Transverse colon (tissue), 4 donors: ENCODE results near the gene UROC1.

Experiments
- EP300 ChIP-seq: sonication (generic); formaldehyde crosslinking; IDR thresholded peaks from one replicate; pipeline ENCODE4 v1.6.1; 2017; ENCODE audit warnings: antibody characterized with exemption, low read depth
- POLR2A ChIP-seq: fragments of 450-650 bp; IDR thresholded peaks from one replicate; pipeline ENCODE4 v1.6.1; 2016; ENCODE audit warnings: antibody characterized with exemption, mild to moderate bottlenecking, moderate library complexity
- POLR2AphosphoS5 ChIP-seq, 3 donors: sonication (generic); formaldehyde crosslinking; IDR thresholded peaks; one replicate each; pipeline ENCODE4 v1.6.1; 2016; ENCODE audit warnings: antibody characterized with exemption in 3 of 3
- TF ChIP-seq, protein P1 (sequence below), 5 experiments: fragments of 200-600 bp in 3 of 5; fragments of 450-650 bp in 2 of 5; sonication (generic) in 3 of 5; IDR thresholded peaks; 1 replicate in 2 of 5; 2 replicates in 3 of 5; pipeline ENCODE4 v1.5.1; 2016 to 2017; ENCODE audit warnings: antibody characterized with exemption in 5 of 5, inconsistent platforms in 3 of 5, mild to moderate bottlenecking in 2 of 5, moderate library complexity in 1 of 5

DNA sequence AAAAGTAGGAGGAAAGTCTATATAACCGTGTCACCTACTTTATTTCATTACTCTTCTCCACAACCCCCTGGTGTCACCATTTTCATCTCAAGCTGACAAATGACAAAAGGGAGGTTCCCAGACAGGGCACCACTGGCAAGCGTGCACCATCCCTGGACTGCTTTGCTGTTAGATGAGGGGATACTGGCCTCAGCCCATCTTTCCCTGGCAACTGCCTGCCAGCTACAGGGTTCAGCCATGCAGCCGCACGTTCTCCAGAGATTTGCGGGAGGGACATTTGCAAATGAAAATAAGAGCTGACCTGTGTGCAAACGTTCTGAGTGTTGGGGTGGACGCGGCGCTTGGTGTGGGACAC lies 660 bp downstream of the UROC1 start:
- TF ChIP-seq, protein P1, sequence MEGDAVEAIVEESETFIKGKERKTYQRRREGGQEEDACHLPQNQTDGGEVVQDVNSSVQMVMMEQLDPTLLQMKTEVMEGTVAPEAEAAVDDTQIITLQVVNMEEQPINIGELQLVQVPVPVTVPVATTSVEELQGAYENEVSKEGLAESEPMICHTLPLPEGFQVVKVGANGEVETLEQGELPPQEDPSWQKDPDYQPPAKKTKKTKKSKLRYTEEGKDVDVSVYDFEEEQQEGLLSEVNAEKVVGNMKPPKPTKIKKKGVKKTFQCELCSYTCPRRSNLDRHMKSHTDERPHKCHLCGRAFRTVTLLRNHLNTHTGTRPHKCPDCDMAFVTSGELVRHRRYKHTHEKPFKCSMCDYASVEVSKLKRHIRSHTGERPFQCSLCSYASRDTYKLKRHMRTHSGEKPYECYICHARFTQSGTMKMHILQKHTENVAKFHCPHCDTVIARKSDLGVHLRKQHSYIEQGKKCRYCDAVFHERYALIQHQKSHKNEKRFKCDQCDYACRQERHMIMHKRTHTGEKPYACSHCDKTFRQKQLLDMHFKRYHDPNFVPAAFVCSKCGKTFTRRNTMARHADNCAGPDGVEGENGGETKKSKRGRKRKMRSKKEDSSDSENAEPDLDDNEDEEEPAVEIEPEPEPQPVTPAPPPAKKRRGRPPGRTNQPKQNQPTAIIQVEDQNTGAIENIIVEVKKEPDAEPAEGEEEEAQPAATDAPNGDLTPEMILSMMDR (IDR thresholded peaks at IDR 0.05) = no peak
- TF ChIP-seq POLR2AphosphoS5 (IDR thresholded peaks at IDR 0.05) (no peak), POLR2A (no peak), EP300 (no peak)
